Left ventricle myocardium inferior (tissue), 1 donor: Measurements from ENCODE around the gene GPRIN3. TPM values are rescaled to one million over a fixed set of nuclear protein-coding genes. Genes with fewer than 3 reads are reported as not detected.

Source experiments
- DNase-seq: peaks from one replicate; pipeline ENCODE4 v3.0.0-alpha.2; 2020
- H3K27ac ChIP-seq: fragments of 200-600 bp; replicated peaks from 2 replicates; pipeline ENCODE4 v1.8.0; 2021
- H3K27me3 ChIP-seq: fragments of 200-600 bp; 2 replicates; pipeline ENCODE4 v1.8.0; 2021; ENCODE audit warnings: low read depth
- H3K36me3 ChIP-seq: fragments of 200-600 bp; 2 replicates; pipeline ENCODE4 v1.8.0; 2021
- H3K4me1 ChIP-seq: fragments of 200-600 bp; 2 replicates; pipeline ENCODE4 v1.8.0; 2021
- H3K4me3 ChIP-seq: fragments of 200-600 bp; 2 replicates; pipeline ENCODE4 v1.8.0; 2021; ENCODE audit warnings: mild to moderate bottlenecking, moderate library complexity
- H3K9me3 ChIP-seq: fragments of 200-600 bp; replicated peaks from 2 replicates; pipeline ENCODE4 v1.8.0; 2021
- intact Hi-C: fragments of 100-400 bp; cut with micrococcal nuclease; formaldehyde crosslinking; loops from one replicate; pipeline ENCODE4 v1.11.0; 2022
- total RNA-seq: library from RNA; stranded (reverse); fragmentation: NEBNext Ultra II Directional; extraction: Animal tissue kit (Norgen Biotek cat#: 25700); gene quantifications from one replicate; pipeline ENCODE4 v1.2.1, GENCODE V29; 2021
- TF ChIP-seq, protein P1 (sequence below): fragments of 200-600 bp; IDR thresholded peaks from 2 replicates; pipeline ENCODE4 v1.8.0; 2021; ENCODE audit warnings: antibody characterized with exemption, mild to moderate bottlenecking, borderline replicate concordance
- donor health status: DM: no; HTN: yes; CAD: no; lungs with severe emphysema.

GPRIN3 gene
- total RNA-seq, 1 donor from 2014 or later = 9.0 TPM

DNA sequence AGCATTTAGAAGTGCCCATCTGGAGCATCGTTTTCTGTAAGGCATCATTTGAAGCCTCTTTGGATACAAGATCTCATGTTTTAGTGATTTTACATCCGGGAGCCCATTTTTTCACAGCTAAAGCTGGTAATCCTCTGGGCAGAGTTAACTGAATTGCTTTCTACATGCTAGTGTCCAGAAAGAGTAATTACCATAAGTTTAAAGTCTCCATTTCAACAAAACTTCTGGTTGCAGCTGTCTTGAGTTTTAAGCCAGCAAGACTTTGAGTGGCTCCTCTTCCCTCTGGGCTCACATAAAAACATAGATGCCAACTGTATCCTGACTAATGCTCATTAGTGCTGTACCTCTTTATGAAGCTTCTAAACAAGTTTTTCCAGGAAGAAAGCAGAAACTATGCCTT lies 65.4 kb downstream of the GPRIN3 start:
- H3K27ac ChIP-seq = peak overlapping the region; percentile 34
- H3K27me3 ChIP-seq = no peaks in the 10 kb centered on the region
- no peaks in the 10 kb centered on the region for H3K9me3 ChIP-seq
- intact Hi-C loops = no loop called here
- no peak overlapping the region for H3K4me3 ChIP-seq
- DNase-seq = no peak
- no peaks in the 10 kb centered on the region for H3K36me3 ChIP-seq
- peaks cover 37% of the 10 kb centered on the region for H3K4me1 ChIP-seq
- TF ChIP-seq, protein P1, sequence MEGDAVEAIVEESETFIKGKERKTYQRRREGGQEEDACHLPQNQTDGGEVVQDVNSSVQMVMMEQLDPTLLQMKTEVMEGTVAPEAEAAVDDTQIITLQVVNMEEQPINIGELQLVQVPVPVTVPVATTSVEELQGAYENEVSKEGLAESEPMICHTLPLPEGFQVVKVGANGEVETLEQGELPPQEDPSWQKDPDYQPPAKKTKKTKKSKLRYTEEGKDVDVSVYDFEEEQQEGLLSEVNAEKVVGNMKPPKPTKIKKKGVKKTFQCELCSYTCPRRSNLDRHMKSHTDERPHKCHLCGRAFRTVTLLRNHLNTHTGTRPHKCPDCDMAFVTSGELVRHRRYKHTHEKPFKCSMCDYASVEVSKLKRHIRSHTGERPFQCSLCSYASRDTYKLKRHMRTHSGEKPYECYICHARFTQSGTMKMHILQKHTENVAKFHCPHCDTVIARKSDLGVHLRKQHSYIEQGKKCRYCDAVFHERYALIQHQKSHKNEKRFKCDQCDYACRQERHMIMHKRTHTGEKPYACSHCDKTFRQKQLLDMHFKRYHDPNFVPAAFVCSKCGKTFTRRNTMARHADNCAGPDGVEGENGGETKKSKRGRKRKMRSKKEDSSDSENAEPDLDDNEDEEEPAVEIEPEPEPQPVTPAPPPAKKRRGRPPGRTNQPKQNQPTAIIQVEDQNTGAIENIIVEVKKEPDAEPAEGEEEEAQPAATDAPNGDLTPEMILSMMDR = no peak

DNA sequence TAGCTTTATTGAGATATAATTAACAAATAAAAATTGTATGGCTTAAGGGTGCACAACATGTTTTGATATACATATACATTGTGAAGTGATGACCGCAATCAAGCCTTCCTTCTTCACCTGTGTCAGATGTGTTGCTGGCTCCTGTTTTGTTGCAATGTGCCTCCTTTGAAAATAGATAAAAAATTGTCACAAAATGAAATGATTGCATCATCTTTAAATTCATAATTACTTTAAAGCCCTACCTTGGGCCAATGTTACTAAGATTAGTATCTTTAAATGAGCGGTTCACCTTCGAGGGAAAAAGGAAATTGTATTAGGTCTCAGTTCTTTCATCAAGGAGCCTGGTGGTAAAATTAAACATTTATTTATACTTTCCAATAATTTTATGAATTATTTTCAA lies 77.3 kb downstream of the GPRIN3 start:
- Histone ChIP-seq H3K27ac (no peak overlapping the region), H3K4me3 (no peak overlapping the region), H3K9me3 (no peaks in the 10 kb centered on the region), H3K36me3 (no peaks in the 10 kb centered on the region), H3K27me3 (no peaks in the 10 kb centered on the region), H3K4me1 (no peaks in the 10 kb centered on the region)
- DNase-seq = no peak
- TF ChIP-seq, protein P1 = no peak
- intact Hi-C loops = no loop called here

DNA sequence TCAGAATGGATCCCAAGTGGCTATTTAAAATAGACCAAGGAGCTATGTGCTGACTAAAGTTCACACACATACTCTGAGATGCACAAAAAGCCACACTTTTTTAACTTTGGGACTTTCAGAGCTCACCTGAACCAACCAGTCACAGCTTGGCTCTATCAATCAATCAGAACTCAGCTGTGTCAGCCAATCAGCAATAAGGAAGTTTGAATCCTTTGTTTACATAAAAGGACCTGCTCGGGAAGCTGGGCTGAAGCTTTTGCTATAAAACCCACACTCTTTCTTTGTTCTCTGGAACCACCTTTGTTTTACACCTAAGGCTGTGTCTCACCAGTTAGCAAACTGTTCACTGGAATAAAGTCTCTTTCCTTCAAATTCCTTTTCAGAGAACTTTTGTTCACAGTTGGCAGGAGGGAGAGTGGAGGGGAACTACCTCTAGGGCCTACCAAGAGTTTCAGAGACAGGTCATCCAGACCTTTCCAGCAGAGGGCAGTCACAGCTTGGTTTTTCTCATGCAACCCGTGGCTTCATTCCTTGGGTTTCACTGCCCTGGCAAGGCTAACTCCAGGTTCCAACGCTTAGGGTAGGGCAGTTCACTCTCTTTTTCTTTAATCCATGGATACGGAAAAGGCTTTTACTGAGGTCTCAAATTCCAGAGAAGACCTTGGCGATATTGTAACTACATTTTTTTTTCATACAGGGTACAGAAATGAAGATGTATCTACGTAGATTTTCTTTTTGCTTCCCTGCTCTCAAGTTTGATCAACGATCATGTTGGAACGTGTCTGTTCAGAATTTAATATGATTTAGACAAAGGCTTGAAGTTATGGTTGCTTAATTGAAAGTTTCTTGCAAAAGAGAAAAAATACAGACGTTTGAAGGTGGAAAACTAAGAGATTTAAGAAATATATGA lies 80.7 kb downstream of the GPRIN3 start:
- Histone ChIP-seq H3K4me3 (no peak overlapping the region), H3K9me3 (no peaks in the 10 kb centered on the region), H3K27me3 (no peaks in the 10 kb centered on the region), H3K36me3 (no peaks in the 10 kb centered on the region), H3K27ac (no peak overlapping the region), H3K4me1 (no peaks in the 10 kb centered on the region)
- TF ChIP-seq, protein P1 = peak; percentile 81
- intact Hi-C loops = loop anchor here (2.0 kb wide), 1 partner anchor 208 kb away; no protein-coding TSS in a partner anchor
- DNase-seq = peak; percentile 68

DNA sequence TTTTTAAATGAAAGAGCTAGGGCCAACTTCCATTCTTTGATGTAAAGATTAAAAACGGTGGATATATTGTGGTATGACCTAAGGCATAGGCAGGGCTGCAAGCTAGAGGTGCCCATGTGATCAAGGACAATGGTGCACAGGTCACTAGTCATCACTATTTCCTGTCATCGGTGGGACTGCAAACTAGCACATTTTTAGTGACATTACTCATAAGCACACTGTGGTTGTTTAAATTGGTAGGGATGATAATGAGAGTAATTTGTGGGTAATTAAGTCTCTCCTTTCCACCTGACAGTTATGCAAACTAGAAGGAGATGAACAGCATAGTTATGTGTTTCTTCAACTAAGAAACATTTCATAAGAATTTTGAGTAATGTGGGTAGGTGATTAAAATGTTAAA lies 85.4 kb downstream of the GPRIN3 start:
- Histone ChIP-seq H3K27ac (no peak overlapping the region), H3K4me3 (no peak overlapping the region), H3K36me3 (no peaks in the 10 kb centered on the region), H3K27me3 (no peaks in the 10 kb centered on the region), H3K4me1 (no peaks in the 10 kb centered on the region), H3K9me3 (no peaks in the 10 kb centered on the region)
- DNase-seq = no peak
- TF ChIP-seq, protein P1 = no peak
- intact Hi-C loops = no loop called here

DNA sequence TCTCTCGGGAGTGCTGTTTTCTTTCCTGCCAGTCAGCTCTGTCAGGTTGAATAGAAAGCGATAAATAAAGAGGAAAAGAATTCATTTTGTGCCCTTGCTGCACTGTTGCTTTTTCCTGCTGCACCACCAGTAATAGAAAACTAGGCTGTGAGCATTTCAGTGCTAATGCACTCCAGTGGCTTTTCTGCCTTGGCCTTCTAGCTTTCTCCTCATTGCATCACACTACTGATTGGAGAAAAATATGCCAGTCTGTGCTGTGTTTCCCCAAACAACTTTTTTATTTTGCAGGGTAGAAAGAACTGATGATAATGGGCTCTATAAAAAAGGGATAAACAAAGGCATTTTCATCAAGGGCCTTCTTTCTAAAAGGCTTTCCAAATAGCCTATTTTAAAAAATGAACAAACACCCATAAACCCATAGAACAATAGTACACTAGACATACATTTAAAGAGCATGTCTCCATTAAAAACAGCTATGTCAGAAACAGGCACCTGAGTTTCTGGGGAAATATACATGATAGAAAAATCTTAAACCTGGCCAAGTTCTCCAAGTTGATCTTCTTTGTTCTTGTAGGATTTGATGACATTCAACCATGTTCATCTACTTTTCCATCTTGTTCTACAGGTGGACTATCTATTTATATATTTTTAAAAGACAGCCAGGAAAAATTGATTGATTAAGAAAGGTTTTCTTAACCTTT lies 86.3 kb downstream of the GPRIN3 start:
- H3K4me1 ChIP-seq = no peaks in the 10 kb centered on the region
- TF ChIP-seq, protein P1 = no peak
- H3K36me3 ChIP-seq = no peaks in the 10 kb centered on the region
- intact Hi-C loops = no loop called here
- H3K27ac ChIP-seq = no peak overlapping the region
- DNase-seq = no peak
- no peaks in the 10 kb centered on the region for H3K9me3 ChIP-seq
- no peak overlapping the region for H3K4me3 ChIP-seq
- no peaks in the 10 kb centered on the region for H3K27me3 ChIP-seq
